ENCODE measurements around the gene RANGAP1. TPM values are rescaled to one million over a fixed set of nuclear protein-coding genes. Genes with fewer than 3 reads are reported as not detected.

Gene RANGAP1
- total and polyA plus RNA-seq, 2 of the 13 experiments (the other 11 are each of a cell fraction or from before 2014, with no cell fraction given) = 51.8 to 83.9 TPM

GRCh38 chr22:41285820-41286638, at the start of gene RANGAP1 (continued):
- TF ChIP-seq ZBTB44 (CRISPR knock-in tag; IDR thresholded peaks at IDR 0.05) = no peak
- no peak for TF ChIP-seq ARID5B (CRISPR knock-in tag; IDR thresholded peaks at IDR 0.05)
- TF ChIP-seq ZNF138 (CRISPR knock-in tag; IDR thresholded peaks at IDR 0.05; ENCODE audit: low read depth) = no peak
- 0 out of 2 replicates have a peak, but pooled peaks have one; percentile 35 for TF ChIP-seq ZNF280B (CRISPR knock-in tag; IDR thresholded peaks at IDR 0.05; ENCODE audit: borderline replicate concordance)
- 0 out of 2 replicates have a peak, but pooled peaks have one; percentile 26 for TF ChIP-seq ZNF543 (CRISPR knock-in tag; IDR thresholded peaks at IDR 0.05)
- peak; percentile 80; the same call in 1 of the 2 replicates for TF ChIP-seq MXD4 (CRISPR knock-in tag; IDR thresholded peaks at IDR 0.05)
- TF ChIP-seq TEAD2 (CRISPR knock-in tag; IDR thresholded peaks at IDR 0.05) = no peak
- no peak for TF ChIP-seq ETV5 (CRISPR knock-in tag; IDR thresholded peaks at IDR 0.05; ENCODE audit: borderline replicate concordance)
- TF ChIP-seq ZNF563 (CRISPR knock-in tag; IDR thresholded peaks at IDR 0.05) = peak; percentile 76
- no peak for TF ChIP-seq KLF15 (CRISPR knock-in tag; IDR thresholded peaks at IDR 0.05; ENCODE audit: borderline replicate concordance)
- TF ChIP-seq ZNF768 (CRISPR knock-in tag; IDR thresholded peaks at IDR 0.05) = no peak; the same call in 1 of the 2 replicates
- 0 out of 2 replicates have a peak, but pooled peaks have one; percentile 23 for TF ChIP-seq ZNF343 (CRISPR knock-in tag; IDR thresholded peaks at IDR 0.05)
- no peak for TF ChIP-seq FOXM1 (CRISPR knock-in tag; IDR thresholded peaks at IDR 0.05)
- peak; percentile 85 for TF ChIP-seq NFYC (CRISPR knock-in tag; IDR thresholded peaks at IDR 0.05)
- TF ChIP-seq ZNF367 (CRISPR knock-in tag; IDR thresholded peaks at IDR 0.05; ENCODE audit: borderline replicate concordance) = no peak
- no peak; a peak in 2 of 4 replicates for TF ChIP-seq HMGXB4 (CRISPR knock-in tag; IDR thresholded peaks at IDR 0.05; ENCODE audit: borderline replicate concordance in 1 of 2, low read depth in 1 of 2)
- peak; percentile 55; the same call in 1 of the 2 replicates for TF ChIP-seq ZNF605 (CRISPR knock-in tag; IDR thresholded peaks at IDR 0.05)
- TF ChIP-seq DRAP1 (CRISPR knock-in tag; IDR thresholded peaks at IDR 0.05) = peak; percentile 66
- no peak for TF ChIP-seq CBX2 (IDR thresholded peaks at IDR 0.05; ENCODE audit: low read depth, low read length)
- no peak for TF ChIP-seq CBX2 (CRISPR knock-in tag; IDR thresholded peaks at IDR 0.05; ENCODE audit: low read depth)
